Mammary epithelial cell (primary cell): ENCODE measurements around the gene INKA2.

ENCODE experiments used
- EZH2 ChIP-seq: IDR thresholded peaks from 2 replicates; pipeline ENCODE4 v1.6.1; 2012; ENCODE audit warnings: low read length, inconsistent platforms, borderline replicate concordance
- TF ChIP-seq, protein P1 (sequence below), 2 donors: IDR thresholded peaks in 1 of 2; conservative IDR thresholded peaks in 1 of 2; 2 replicates each; pipeline ENCODE4 v1.5.1; 2011 to 2012; ENCODE audit warnings: inconsistent platforms in 2 of 2, low read length in 2 of 2, mild to moderate bottlenecking in 2 of 2, control low read depth in 1 of 2, low read depth in 1 of 2; ENCODE audit not compliant: insufficient read depth in 1 of 2; ENCODE audit errors: extremely low read depth in 1 of 2

DNA sequence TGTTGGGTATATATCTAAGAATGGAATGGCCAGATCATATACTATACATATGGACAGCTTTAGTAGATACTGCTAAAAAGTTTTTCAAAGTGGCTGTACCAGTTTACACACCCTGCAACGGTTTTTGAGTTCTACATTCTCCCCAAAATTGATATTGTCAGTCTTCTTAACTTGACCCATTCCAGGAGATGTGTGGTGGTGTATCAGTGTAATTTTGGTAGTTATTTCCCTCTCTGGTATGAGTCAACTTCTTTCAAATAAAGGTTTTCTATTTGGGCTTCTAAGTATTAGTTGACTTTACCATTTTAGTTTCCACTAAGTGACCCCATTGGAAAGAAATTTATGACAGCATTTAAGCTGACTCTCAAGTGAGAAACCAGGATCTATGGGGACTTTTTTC lies 29.2 kb downstream of the INKA2 start:
- no peak for TF ChIP-seq EZH2
- TF ChIP-seq, protein P1, sequence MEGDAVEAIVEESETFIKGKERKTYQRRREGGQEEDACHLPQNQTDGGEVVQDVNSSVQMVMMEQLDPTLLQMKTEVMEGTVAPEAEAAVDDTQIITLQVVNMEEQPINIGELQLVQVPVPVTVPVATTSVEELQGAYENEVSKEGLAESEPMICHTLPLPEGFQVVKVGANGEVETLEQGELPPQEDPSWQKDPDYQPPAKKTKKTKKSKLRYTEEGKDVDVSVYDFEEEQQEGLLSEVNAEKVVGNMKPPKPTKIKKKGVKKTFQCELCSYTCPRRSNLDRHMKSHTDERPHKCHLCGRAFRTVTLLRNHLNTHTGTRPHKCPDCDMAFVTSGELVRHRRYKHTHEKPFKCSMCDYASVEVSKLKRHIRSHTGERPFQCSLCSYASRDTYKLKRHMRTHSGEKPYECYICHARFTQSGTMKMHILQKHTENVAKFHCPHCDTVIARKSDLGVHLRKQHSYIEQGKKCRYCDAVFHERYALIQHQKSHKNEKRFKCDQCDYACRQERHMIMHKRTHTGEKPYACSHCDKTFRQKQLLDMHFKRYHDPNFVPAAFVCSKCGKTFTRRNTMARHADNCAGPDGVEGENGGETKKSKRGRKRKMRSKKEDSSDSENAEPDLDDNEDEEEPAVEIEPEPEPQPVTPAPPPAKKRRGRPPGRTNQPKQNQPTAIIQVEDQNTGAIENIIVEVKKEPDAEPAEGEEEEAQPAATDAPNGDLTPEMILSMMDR (conservative IDR thresholded peaks at IDR 0.05 in 1 of 2, IDR thresholded peaks at IDR 0.05 in 1 of 2; ENCODE audit: extremely low read depth in 1 of 2, insufficient read depth in 1 of 2, low read depth in 1 of 2, low read length in 2 of 2), result no peak
